Caco-2 (cell line): Measurements from ENCODE around the gene BMP7. TPM values are rescaled to one million over a fixed set of nuclear protein-coding genes. Genes with fewer than 3 reads are reported as not detected.
A peak's percentile ranks its signal among the peaks of the same experiment; 100 is the strongest.
"Not testable (repeated sequence)": the region's sequence is repeated elsewhere in the genome, so short reads cannot be mapped to it uniquely, and the experiment has no call there.

Source experiments
- BruUV-seq: library from RNA; stranded (reverse); fragments of 400-500 nt; replicated peaks from 2 replicates; lab custom pipeline; 2021; lab: Mats Ljungman, UMichigan
- CTCF ChIA-PET: fragments of 300-600 bp; sonication (Branson Sonifier 250); formaldehyde crosslinking; loops from one replicate; lab custom pipeline; 2022; ENCODE audit warnings: antibody characterized with exemption; lab: Charles Lee
- POLR2A ChIA-PET: fragments of 300-600 bp; sonication (Branson Sonifier 250); formaldehyde crosslinking; loops from one replicate; lab custom pipeline; 2022; ENCODE audit warnings: antibody characterized with exemption; lab: Charles Lee
- DNase-seq, 2 experiments: peaks; one replicate each; pipeline versions ENCODE4 v3.0.0 to v3.0.0-alpha.2; 2020 to 2022
- H3K27me3 ChIP-seq: replicated peaks from 2 replicates; pipeline ENCODE4 v1.6.0; 2011; ENCODE audit warnings: low read length; ENCODE audit not compliant: control insufficient read depth, insufficient read depth
- H3K36me3 ChIP-seq: 2 replicates; pipeline ENCODE4 v1.5.1; 2011; ENCODE audit warnings: low read length; ENCODE audit not compliant: control insufficient read depth, insufficient read depth
- H3K4me1 ChIP-seq: fragments of 250-450 bp; sonication (Bioruptor Pico); 2 replicates; pipeline ENCODE4 v1.5.1; 2020; ENCODE audit warnings: mild to moderate bottlenecking
- H3K4me3 ChIP-seq: 2 replicates; pipeline ENCODE4 v1.5.1; 2011; ENCODE audit warnings: low read depth, mild to moderate bottlenecking, control low read depth, low read length
- H3K9me3 ChIP-seq: fragments of 250-450 bp; sonication (Bioruptor Pico); 2 replicates; pipeline ENCODE4 v1.5.1; 2020; ENCODE audit warnings: mild to moderate bottlenecking, moderate library complexity
- H3K27ac Mint-ChIP-seq: one replicate; pipeline ENCODE4 v1.8.0; 2022; ENCODE audit warnings: mixed read lengths; ENCODE audit not compliant: unreplicated experiment
- H3K27me3 Mint-ChIP-seq: one replicate; pipeline ENCODE4 v1.8.0; 2022; ENCODE audit warnings: mixed read lengths; ENCODE audit not compliant: insufficient read depth, unreplicated experiment
- H3K36me3 Mint-ChIP-seq: one replicate; pipeline ENCODE4 v1.8.0; 2022; ENCODE audit warnings: mild to moderate bottlenecking, mixed read lengths; ENCODE audit not compliant: insufficient read depth, unreplicated experiment
- H3K4me1 Mint-ChIP-seq: one replicate; pipeline ENCODE4 v1.8.0; 2022; ENCODE audit warnings: low read depth, mixed read lengths; ENCODE audit not compliant: unreplicated experiment
- H3K4me3 Mint-ChIP-seq: one replicate; pipeline ENCODE4 v1.8.0; 2022; ENCODE audit warnings: mild to moderate bottlenecking, moderate library complexity, mixed read lengths; ENCODE audit not compliant: unreplicated experiment
- H3K9me3 Mint-ChIP-seq: one replicate; pipeline ENCODE4 v1.8.0; 2022; ENCODE audit warnings: mixed read lengths; ENCODE audit not compliant: unreplicated experiment
- CTCF ChIP-seq, 2 experiments: fragments of 200-600 bp in 1 of 2; IDR thresholded peaks; 1 replicate in 1 of 2; 2 replicates in 1 of 2; pipeline versions ENCODE4 v1.5.1 to v1.8.0; 2011 to 2022; ENCODE audit warnings: antibody characterized with exemption in 1 of 2, control low read depth in 1 of 2, inconsistent platforms in 1 of 2, low read depth in 1 of 2, low read length in 1 of 2, mild to moderate bottlenecking in 1 of 2, moderate library complexity in 1 of 2; ENCODE audit not compliant: insufficient read depth in 1 of 2, severe bottlenecking in 1 of 2, unreplicated experiment in 1 of 2
- intact Hi-C: fragments of 100-400 bp; cut with micrococcal nuclease; formaldehyde crosslinking; loops from one replicate; pipeline ENCODE4 v1.10.0; 2022; ENCODE audit not compliant: unreplicated experiment
- total RNA-seq: library from RNA; stranded (reverse); gene quantifications from 2 replicates; pipeline ENCODE4 v1.2.3, GENCODE V29; 2022

Gene BMP7
- total RNA-seq, 1 experiment from 2014 or later = 317 TPM

GRCh38 chr20:57192311-57192710, 74.1 kb downstream of the BMP7 start:
- no TSS peak for BruUV-seq
- no peak overlapping the region for H3K4me3 Mint-ChIP-seq
- no peak overlapping the region for H3K27ac Mint-ChIP-seq
- no peaks in the 10 kb centered on the region for H3K9me3 Mint-ChIP-seq
- Histone ChIP-seq H3K9me3 (no peaks in the 10 kb centered on the region), H3K27me3 (no peaks in the 10 kb centered on the region), H3K4me1 (no peaks in the 10 kb centered on the region), H3K36me3 (0 out of 2 replicates have a peak, but pooled peaks cover 2% of the 10 kb centered on the region), H3K4me3 (no peak overlapping the region)
- TF ChIP-seq CTCF (IDR thresholded peaks at IDR 0.05; ENCODE audit: insufficient read depth in 1 of 2, low read depth in 1 of 2, low read length in 1 of 2, severe bottlenecking in 1 of 2, unreplicated experiment in 1 of 2) = no peak
- ChIA-PET CTCF (no interaction called here), POLR2A (no interaction called here)
- intact Hi-C loops = no loop called here
- H3K4me1 Mint-ChIP-seq = peaks cover 13% of the 10 kb centered on the region
- peaks cover 93% of the 10 kb centered on the region for H3K36me3 Mint-ChIP-seq
- DNase-seq = no peak
- no peaks in the 10 kb centered on the region for H3K27me3 Mint-ChIP-seq

GRCh38 chr20:57191265-57191638, 75.2 kb downstream of the BMP7 start:
- H3K4me3 ChIP-seq, H3K27me3 ChIP-seq, POLR2A ChIA-PET, DNase-seq, H3K27me3 Mint-ChIP-seq, BruUV-seq, H3K9me3 ChIP-seq, CTCF ChIA-PET, H3K4me3 Mint-ChIP-seq, intact Hi-C loops, H3K36me3 ChIP-seq, H3K9me3 Mint-ChIP-seq, H3K4me1 ChIP-seq: not testable (repeated sequence)
- Mint-ChIP-seq H3K4me1 (peaks cover 13% of the 10 kb centered on the region), H3K36me3 (peaks cover 92% of the 10 kb centered on the region), H3K27ac (peak overlapping the region; percentile 36)

GRCh38 chr20:57190536-57191264, 75.7 kb downstream of the BMP7 start:
- Mint-ChIP-seq H3K4me3 (peak overlapping the region; percentile 3), H3K4me1 (peaks cover 13% of the 10 kb centered on the region), H3K36me3 (peaks cover 92% of the 10 kb centered on the region), H3K27me3 (no peaks in the 10 kb centered on the region), H3K9me3 (no peaks in the 10 kb centered on the region), H3K27ac (peak overlapping the region; percentile 36)
- Histone ChIP-seq H3K4me3 (no peak overlapping the region), H3K36me3 (no peaks in the 10 kb centered on the region), H3K27me3 (no peaks in the 10 kb centered on the region), H3K9me3 (no peaks in the 10 kb centered on the region), H3K4me1 (no peaks in the 10 kb centered on the region)
- POLR2A ChIA-PET = no interaction called here
- CTCF ChIA-PET = no interaction called here
- BruUV-seq = no TSS peak
- DNase-seq = no peak
- intact Hi-C loops = no loop called here
- TF ChIP-seq CTCF (IDR thresholded peaks at IDR 0.05; ENCODE audit: insufficient read depth in 1 of 2, low read depth in 1 of 2, low read length in 1 of 2, severe bottlenecking in 1 of 2, unreplicated experiment in 1 of 2) = no peak
